ELR (cell line): Measurements from ENCODE around the gene CD81.

Experiments
- DNase-seq: peaks from one replicate; pipeline ENCODE4 v3.0.0-alpha.2; 2015; ENCODE audit warnings: low read depth

Gene CD81

DNA sequence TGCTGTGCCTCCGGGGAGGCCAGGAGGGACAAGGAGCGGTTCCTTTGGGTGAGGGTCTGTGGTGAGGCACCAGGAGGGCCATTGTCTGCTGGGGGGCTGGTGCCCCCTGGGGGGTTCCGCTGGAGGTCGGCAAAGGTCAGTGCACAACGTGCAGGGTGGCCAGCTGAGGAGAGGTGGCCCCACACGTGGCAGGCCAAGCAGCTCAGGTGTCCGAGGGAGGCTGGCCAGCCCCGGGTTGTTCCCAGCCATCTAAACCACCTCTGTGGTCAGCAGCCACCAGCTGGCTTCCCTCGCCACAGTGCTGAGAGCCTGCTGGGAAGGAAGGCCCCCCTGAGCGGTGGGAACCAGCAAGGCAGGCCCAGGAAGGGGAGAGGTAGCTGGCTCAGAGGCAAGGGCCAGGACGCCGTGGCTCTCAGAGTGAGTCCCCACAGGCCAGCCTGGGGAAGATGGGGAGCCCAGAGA is 27.7 kb downstream of the CD81 start:
- no peak for DNase-seq

DNA sequence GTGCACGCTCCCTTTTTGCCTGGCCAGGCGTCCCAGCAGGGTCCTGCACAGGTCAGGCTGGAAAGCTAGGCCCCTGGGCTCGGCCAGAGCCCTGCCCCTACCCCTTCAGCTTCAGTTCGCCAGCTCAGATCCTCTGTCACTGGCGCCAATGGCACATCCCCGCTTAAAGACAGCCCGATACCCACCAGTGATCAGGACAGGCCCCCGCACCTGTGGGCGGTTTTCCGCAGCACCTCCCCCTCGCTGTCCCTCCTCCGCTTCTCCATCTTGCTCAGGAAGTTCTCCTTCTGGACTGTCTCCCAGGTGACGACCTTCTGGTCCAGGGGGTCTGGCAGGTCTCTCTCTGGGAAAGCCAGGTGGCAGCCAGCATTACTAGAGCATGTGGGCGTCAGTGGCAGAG is 29.3 kb downstream of the CD81 start:
- no peak for DNase-seq

DNA sequence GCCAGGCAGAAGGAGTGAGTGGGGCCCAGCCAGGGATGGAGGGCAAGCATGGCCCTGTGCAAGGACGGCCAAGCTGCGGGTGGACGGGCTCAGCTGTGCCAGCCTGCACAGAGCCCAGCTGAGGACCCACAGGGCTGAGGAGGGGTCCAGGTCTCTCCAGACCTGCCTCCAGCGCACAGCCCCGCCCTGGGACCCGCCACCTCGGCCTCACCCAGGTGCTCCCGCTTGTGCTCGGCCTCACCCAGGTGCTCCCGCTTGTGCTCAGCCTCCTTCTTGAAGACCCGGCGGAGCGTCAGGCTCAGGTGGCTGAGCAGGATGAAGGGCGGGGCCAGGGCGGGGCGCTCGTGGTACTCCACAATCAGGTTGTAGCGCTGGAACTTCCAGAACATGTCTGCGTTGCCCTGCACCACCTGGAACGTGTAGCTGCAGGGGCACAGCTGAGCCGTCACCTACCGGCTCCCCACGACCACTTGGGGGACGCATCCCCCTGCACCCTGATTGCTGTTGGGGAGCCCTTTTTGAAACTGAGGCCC is 29.8 kb downstream of the CD81 start:
- no peak for DNase-seq

DNA sequence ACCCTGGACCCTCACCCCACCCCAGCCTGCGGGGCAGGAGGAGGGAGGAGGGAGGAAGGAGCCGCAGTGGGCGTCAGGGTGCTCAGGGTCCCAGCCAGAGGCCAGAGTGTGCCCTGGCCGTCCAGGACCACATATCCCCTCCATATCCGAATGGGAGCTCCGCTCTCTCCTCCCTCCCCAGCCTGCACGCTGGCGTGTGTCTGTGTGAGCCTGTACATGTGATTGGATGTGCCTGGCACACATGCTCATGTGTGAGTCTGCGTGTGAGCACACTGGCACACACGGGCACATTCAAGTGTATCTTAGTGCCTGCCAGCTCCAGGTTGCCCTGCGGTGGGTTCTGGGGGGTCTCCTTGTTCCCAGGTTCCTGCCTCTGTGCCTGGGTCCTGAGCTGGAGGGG is 31.6 kb downstream of the CD81 start:
- DNase-seq = no peak

DNA sequence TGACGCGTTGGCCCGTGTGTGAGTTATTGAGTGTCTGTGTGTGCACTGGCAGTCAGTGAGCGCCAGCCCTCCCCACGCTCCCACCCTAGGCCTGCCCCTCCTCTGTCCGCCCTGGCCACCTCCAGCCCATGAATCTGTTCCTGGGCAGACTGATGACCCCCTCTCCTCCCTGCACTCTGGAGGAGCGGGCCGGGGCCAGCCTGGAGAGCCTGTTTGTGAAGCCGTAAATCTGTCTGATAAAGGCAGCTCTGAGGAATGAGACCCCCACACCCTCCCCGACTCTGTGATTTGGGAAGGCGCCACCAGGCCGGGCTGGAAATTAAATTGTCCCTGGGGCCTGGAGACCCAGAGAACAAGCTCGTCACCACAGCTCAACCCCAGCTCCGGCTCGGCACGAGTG is 32.0 kb downstream of the CD81 start:
- no peak for DNase-seq

DNA sequence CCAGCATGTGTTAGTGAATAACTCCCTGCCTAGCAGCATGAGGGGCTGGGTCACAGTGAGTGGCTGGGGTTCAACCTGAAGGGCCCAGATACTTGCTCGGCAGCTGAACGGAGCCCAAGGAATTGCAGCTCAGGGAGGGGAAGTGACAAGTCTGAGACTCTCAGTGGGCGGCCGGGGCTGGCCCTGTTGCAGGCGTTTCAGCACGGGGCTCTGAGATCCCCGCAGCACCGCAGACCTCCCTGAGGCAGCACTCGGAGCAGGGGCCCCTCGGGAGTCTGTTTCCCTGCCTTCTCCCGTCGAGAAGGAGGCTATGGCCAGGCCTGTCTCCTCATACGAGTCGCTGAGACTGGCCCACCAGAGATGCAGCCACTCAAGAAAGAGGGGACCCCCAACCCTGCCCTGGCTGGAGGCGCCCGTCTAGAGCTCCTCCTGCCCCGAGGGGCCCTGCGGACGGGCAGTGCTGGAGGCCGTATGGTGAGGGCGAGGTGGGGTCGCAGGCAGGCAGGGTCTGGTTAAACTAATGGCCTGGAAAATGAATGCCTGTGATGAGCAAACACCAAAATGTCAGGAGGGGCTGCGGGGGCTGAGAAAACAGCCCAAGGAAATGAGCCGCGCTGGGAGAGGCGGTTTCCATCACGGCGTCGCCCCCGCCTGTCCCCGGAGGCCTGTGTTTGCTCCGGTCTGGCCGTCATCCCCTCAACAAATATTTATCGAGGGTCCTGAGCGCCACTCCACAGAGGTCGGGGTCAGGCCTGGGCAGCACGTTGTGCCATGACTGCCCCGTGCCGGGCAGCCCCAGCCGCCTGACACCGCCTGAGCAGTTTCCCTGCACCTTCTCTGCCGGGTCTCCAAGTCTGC is 32.7 kb downstream of the CD81 start:
- no peak for DNase-seq

DNA sequence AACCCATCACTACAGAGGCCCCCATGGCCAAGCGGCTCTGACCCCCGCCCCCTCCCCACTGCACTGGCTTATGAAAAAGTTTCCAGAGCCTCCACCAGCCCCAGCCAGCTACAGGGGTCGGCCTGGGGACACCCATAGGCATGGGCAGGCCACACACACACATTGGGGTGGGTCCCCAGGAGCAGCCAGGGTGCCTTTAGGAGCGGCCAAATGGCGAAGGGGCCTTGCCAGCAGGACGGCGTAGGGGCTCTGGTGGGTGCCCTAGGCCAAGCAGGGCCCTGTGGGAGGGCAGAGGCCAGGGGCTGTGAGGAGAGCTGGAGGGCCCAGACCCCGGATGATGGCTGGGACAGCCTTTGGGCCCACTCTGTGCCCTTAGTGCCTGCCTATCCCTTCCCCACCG is 33.5 kb downstream of the CD81 start:
- no peak for DNase-seq

DNA sequence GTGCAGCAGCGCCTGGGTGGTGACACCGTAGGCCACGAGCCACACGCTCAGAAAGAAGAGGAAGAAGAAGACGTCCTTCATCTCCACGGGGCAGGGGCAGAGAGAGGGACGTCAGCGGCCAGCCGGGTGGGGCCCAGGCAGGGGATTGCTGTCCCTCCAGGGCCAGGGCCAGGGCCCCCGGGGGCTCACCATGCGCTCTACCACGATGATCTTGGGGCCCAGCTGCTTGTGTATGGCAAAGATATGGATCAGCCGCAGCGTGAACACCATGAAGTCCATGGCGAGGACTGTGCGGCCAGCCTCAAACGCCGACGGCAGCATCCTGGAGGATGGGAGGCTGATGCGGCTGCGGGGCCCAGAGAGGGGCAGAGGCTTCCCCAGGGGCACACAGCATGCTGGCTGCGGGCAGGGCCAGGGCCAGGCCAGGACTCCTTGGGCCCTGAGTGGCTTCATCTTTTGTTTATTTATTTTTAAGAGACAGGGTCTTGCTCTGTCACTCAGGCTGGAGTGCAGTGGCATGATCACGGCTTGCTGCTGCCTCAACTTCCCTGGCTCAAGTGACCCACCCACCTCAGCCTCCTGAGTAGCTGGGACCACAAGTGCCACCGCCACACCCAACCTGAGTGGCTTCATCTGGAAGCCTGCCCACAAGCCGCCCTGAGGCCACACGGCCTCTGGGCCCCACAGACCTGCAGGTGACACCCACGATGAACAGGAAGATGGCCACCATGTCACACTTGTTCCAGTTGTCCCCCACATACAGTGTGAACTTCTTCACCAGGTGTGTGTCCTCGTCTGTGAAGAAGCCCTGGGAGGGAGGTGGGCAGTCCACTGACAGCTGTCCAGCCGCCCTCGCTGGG is 34.6 kb downstream of the CD81 start:
- no peak for DNase-seq

DNA sequence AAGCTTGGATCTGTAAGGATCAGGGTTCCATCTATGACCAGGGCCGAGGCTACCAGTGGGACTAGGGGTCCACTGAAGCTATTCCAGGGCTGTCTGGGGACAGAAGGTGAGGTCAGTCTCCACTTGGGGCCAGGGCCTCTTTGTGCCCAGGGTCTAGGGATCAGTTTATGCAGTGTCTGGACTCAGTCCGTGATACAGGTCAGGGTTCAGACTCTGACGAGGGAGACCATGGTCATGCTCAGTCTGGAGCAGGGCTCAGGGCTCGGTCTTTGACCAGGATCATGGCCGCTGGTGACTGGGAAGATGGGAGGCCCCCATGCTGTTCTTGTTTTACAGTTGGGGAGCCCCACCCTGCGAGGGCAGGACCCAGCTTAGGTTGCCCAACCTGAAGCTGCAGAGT is 35.2 kb downstream of the CD81 start:
- DNase-seq = no peak

DNA sequence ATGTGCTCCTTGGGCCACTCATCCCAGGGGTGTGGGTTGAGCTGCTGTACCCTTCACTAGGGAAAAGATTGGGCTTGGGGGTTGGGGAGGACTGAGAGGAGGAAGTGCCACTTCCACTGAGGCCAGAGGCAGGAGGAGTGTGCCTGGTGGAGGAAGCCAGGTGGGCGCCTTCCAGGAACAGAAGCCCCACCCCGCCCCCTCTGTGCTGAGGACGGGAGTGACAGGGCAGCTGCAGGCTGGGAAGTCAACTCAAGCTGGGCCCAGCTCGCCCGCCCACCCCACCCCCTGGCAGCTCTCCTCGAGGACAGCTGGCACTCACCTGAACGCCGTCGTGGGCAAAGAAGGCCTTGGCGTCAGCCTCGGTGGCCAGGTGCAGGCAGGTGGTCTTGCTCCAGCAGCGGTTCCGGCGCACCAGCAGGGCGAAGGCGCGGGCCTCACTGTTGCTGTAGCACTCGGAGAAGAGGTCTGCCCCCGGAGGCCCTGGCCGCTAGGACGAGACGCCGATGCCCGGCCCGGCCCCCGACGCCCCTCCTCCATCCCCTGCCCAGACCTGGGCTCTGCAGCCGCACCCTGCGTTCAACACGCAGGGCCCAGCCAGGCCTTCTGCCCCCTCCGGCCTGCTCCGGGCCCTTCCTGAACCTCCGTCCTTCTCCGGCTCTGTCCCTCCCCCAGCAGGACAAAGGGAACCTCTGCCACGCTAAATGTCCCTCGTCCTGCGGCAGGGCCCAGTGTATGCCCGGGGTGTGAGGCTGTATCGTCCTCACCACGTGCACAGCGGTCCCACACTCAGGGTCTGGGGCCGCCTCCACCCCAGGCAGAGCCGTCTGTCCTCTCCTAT is 36.9 kb downstream of the CD81 start:
- DNase-seq = no peak

DNA sequence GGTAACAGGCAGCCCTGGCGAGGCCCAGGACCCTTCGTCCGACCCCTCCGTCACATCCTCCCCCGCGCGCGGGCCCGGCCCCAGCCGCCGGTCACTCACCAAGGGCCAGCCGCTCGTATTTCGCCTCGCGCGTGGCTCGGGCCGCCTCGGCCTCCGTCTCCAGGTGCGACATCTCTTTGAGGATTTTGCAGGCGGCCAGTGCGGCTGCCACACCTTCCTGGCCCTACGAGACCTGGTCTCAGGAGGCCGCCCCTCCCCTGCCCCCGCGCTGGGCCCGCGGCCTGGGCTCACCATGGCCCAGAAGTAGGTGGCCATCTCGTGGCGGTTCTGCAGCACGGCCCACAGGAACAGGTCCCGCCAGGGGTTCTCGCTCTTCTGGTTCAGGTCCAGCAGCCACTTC is 37.5 kb downstream of the CD81 start:
- no peak for DNase-seq

DNA sequence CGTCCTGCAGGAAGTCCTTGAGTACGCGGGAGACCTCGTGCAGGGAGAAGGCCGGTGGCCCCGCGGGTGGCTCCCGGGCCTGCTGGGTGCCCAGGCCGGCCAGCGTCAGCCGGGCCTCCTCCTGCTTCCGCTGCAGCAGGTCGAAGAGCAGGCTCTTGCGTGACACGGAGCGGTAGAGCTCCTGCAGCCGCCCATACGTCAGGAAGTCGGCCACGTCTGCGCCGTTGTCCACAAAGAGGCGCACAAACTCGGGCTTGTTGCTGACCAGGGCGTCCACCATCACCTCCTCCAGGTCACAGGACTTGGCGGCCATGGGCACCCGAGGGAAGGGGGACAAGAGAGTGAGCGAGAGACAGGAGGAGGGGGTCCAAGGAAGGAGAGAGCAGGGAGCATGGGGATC is 38.1 kb downstream of the CD81 start:
- DNase-seq = no peak

DNA sequence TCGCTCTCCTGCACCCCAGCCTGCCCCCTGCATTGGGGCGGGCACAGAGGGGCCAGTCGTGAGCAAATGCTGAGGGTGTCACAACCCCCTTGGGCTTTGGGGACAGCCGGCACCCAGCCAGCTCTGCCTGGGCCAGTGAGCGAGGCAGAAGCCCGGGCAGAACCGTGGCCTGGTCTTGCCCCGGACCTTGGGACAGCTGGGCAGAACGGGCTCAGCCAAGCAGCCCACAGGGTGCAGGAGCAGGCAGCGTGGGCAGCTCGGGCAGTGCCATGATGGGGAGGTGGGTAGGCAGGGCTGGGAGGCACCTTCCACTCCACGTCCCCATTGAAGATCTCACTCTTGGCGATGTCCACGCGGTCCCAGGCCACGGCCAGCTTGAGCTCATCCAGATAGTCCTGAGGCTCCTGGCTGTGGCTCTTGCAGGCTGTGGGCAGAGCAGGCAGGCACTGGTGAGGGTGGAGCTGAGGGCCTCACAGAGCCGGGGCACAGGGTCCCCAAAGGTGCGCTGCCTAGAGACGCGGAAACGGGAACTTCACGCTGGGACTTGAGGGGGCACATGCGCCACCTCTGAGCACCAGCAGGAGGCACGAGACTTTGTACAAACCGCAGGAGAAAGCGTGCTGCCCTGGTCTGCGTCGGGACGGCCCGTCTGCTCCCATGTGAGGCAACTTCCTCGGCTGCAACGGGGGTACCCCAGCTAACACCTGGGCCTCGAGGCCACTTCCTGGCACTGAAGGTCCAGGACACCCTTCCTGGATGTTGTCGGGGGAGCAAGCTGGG is 38.7 kb downstream of the CD81 start:
- no peak for DNase-seq

DNA sequence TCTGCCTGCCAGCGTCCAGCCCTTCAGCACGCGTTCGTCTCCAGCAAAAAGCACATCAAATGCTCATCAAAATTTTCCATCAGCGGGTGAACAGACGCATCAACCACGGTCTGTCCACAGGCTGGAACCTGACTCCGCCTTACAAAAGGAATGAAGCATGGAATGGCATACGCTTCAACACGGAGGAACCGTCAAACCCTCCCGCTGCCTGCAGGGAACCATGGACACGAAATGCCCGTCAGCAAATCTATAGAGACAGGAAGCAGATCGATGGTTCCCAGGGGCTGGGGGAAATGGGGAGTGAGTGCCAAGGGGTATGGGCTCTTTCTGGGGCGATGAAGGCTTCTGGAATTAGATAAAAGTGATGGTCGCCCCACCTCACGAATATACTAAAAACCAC is 39.7 kb downstream of the CD81 start:
- DNase-seq = no peak

DNA sequence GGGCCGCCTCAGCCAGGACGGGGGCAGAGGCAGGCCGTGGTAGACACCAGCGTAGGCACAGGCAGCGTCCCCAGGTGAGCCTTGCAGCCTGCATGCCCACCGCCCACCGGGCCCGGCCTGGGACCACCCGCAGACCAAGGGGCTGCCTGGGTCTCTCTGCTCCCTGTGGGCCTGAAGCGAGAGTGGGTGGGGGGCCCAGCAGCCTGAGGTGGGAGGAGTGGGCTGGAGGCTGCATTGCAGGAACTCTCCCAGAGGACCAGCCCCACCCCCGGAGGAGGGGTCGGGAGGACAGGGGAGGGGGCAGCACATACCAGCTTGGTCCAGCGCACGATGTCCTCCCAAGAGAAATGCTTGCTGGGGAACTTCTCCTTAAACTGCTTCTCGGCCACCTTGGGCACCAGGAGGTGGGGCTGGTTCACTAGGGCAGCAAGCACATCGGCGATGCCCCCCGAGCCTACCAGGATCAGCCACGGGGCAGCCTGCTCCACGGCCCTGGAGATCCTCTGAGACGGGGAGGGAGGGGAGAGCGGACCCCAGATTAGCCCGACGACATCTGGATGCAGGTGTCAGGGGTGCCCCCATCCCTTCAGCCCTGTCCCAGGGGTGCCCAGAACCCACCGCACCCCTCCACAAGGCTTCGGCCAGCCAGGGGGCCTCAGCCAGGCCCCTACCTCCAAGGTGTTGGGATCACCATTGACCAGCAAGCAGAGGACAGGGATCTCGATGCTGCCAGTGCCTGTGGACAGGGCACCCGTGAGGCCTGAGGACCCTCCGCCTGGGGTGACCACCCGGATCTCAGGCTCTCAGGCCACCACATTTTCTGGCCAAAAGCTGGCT is 41.0 kb downstream of the CD81 start:
- no peak for DNase-seq

DNA sequence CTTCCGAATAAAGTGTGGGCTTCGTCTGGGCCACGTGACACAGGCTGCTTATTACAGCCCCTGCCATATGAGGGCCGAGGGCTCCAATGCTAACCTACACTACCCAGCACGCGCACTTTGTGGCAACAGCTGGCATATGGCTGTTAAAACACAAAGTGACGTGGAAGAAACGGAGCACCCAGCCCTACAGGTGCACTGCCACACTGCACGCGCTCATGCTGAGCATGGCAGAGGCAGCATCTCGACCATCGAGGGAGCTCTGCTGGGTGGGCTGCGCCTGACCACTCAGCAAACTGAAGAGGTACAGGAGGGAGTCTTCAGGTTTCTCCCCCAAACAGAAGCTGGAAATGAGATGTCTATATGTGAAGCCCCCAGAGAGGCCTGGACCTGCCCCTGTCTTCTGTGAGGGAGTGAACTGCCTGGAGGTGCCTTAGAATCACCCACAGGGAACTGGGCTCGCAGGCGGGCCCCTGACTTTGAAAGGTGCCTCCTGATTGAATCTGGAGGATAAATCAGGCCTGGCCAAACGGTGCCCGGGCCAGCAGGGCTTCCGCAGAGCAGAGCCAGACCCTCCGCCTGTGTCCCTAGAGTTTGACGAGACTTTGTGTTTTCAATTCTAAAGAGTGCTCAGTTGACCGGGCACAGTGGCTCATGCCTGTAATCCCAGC is 41.7 kb downstream of the CD81 start:
- no peak for DNase-seq

DNA sequence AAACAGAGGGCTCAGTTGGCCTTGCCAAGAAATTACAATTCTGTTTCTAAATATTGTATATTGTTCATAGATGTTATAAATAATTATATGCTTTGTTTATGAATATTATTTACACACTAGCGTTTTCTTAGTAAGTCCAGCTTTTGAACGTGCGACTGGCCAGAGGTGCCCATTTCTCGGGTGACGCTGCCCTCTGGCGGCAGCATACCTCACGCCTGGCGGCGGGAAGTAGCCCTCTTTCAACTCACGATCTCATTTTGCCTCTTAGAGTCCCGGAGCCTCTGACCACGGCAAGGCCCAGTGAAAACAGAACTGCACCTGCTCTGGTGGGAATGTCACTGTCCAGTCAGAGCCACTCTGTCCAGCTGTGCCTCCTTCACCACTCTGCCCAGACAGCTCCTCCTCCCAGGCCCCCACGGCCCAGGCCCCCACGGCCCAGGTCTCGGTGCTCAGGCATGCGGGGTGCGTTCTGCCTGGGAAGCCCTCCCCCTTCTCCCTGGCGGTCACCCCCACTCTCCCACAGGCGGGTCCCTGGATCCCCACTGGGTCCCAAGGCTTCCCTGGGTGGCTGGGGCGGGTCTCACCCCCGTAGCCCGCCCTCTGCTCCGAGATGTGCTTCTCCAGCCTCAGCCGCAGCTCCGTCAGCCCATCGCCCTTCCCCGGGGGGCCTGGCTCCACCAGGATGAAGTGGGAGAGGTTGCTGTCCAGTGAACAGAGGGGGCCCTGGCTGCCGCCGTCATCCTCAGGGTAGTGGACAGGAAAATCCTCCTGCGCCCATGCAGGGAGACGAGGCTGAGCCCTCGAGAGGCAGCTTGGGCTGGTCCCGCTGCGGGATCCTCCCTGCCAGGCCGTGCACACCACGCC is 42.8 kb downstream of the CD81 start:
- DNase-seq = peak; percentile 79

DNA sequence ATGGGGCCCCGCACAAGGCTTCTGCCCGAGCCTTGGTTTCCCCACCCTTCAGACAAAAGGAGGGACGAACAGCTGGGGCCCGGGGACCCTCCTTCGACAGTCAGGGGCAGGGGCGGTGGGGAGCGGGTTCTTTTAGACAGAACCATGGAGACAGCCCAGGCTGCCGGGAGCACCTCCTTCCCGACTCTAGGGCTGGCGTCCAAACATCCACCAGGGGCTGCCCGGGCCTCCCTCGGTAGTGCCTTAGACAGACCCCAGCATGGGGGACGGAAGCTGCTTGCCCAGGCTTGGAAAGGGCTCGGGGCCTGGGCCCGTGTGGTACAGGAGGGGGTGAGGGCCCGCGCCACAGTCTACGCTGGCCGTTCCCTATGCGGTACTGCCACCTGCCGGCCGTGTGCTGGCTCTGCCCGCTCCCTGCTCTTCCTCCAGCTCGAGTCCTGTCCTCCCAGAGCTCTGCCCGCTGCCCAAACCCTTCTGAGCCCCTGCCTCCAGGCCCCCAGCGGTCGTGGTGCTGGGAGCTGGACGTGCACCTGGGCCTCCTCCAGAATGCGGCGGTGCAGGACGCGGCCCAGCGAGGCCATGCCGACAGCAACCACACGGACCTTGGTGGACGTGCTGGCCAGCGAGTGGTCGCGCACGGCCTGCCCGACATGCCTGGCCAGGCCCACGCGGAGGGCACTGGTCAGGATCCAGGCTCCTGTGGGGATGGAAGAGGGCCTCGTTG is 43.6 kb downstream of the CD81 start:
- peak; percentile 77 for DNase-seq
